Regular cardiac myocyte (primary cell): ENCODE data around the gene CLGN. TPM values are rescaled to one million over a fixed set of nuclear protein-coding genes. Genes with fewer than 3 reads are reported as not detected.

ENCODE experiments used
- total RNA-seq: library from RNA; depleted of rRNA; stranded (reverse); fragments of >200 nt; gene quantifications from 2 replicates; pipeline ENCODE4 v1.2.3, GENCODE V29; 2014

Gene CLGN
- total RNA-seq: under 0.01 and 1.1 TPM in 2 replicates

DNA sequence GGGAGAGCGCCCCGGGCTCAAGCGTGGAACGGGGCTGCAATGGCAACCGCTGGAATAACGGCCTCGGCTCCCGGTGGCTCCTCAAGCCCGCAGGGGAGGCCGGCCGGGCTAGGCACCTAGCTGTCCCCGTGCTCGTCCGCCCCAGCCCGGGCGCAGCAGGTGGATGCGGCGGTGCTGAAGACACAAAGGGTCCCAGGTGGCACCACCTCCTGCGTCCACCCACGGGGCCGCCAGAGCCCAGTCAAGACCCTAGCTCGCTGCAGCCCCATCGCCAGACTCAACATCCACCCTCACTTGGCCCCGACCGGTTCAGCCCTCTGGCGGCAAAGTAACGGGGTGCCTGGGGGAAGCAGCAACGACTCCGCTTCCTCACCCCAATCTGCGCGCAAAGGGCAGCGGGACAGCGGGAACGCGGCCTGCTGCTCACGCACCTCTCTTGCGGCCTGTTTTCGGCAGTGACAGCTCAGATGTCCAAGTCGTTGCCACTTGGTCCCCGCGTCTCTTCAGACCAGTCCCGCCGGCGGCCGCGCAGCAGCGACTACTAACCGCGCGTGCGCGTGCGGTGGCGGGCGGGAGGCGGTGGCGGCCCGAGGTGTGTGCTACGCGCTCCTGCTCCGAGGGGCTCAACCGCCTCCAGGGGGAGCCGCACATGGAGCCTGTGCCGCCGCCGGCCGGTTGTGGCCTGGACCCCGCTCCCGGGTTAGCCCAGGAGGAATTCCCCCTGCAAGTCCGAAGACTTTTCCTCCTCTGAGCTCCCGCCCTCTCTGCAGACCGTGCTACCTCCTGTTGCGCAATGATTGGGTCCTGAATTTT, at the start of gene CLGN:
Gene CLGN (minus strand): TSS at position 543 of the 813 bp plus-strand sequence. CDS start 14,570 bp downstream, outside the sequence.

GRCh38 chr4:140373328-140374129, 53.9 kb downstream of the CLGN start, which contains the start of gene SCOC:
SCOC (plus strand) TSS chr4:140373646; CDS start chr4:140379171, 5,525 bp downstream.

Other genes starting within 250 kb of the CLGN start
- gene SCOC, start 54.0 kb downstream of the CLGN start, total RNA-seq: 72.5 and 94.7 TPM in 2 replicates
- gene MGAT4D, start 70.6 kb upstream of the CLGN start, total RNA-seq: not detected in 2 replicates
- 26.5 and 35.0 TPM in 2 replicates for gene ELMOD2, start 96.5 kb upstream of the CLGN start, total RNA-seq
- gene UCP1, start 141.3 kb upstream of the CLGN start, total RNA-seq: not detected in 2 replicates